ENCODE measurements around the gene PTPRR.

Gene PTPRR

GRCh38 chr12:70590051-70590450 lies 330.5 kb downstream of the PTPRR start:
- DNase-seq = peak; percentile 26 to 53

Data from activated CD4-positive, alpha-beta T cell treated with anti-CD3 and anti-CD28 coated beads for 4 hours (primary cell).